ENCODE data around the gene PCDHB14.

DNA sequence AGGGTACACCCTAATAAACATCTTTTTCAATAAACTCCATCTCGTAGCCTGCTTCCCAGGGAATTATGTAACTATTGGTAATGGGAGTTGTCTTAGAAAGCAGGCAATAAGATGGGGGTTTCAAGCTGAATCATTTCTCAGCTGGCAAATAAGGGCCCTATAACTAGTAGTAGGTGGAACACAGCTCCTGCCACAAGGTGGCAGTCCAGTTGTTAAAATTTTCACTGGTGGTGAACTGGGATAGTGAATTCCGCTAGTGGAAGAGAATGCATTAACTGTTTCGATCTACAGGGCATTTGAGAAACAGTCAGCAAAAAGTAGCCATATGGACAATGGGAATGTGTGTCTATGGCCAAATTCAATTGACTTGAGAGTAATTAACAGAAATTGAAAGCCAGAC lies 49.8 kb downstream of the PCDHB14 start:
- no peak for TF ChIP-seq FOXP2 (optimal IDR thresholded peaks at IDR 0.05; ENCODE audit: borderline replicate concordance, extremely low read depth, extremely low read length, insufficient read depth)
- TF ChIP-seq POLR2AphosphoS5 (IDR thresholded peaks at IDR 0.05; ENCODE audit: low read depth, low read length): no peak
- TF ChIP-seq, protein P1, sequence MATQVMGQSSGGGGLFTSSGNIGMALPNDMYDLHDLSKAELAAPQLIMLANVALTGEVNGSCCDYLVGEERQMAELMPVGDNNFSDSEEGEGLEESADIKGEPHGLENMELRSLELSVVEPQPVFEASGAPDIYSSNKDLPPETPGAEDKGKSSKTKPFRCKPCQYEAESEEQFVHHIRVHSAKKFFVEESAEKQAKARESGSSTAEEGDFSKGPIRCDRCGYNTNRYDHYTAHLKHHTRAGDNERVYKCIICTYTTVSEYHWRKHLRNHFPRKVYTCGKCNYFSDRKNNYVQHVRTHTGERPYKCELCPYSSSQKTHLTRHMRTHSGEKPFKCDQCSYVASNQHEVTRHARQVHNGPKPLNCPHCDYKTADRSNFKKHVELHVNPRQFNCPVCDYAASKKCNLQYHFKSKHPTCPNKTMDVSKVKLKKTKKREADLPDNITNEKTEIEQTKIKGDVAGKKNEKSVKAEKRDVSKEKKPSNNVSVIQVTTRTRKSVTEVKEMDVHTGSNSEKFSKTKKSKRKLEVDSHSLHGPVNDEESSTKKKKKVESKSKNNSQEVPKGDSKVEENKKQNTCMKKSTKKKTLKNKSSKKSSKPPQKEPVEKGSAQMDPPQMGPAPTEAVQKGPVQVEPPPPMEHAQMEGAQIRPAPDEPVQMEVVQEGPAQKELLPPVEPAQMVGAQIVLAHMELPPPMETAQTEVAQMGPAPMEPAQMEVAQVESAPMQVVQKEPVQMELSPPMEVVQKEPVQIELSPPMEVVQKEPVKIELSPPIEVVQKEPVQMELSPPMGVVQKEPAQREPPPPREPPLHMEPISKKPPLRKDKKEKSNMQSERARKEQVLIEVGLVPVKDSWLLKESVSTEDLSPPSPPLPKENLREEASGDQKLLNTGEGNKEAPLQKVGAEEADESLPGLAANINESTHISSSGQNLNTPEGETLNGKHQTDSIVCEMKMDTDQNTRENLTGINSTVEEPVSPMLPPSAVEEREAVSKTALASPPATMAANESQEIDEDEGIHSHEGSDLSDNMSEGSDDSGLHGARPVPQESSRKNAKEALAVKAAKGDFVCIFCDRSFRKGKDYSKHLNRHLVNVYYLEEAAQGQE (IDR thresholded peaks at IDR 0.05; ENCODE audit: insufficient read depth in 1 of 2, low read depth in 2 of 2, low read length in 2 of 2): no peak

Measured in PFSK-1 (cell line).